GM20000 (cell line): ENCODE data around the gene ZNF587B.

ENCODE experiments used
- DNase-seq: peaks from one replicate; pipeline ENCODE4 v3.0.0; 2012; ENCODE audit warnings: low spot score
- TF ChIP-seq, protein P1 (sequence below): IDR thresholded peaks from 2 replicates; pipeline ENCODE4 v1.5.1; 2012; ENCODE audit warnings: mild to moderate bottlenecking, control low read depth; ENCODE audit errors: extremely low read depth, missing control alignments

Gene ZNF587B

DNA sequence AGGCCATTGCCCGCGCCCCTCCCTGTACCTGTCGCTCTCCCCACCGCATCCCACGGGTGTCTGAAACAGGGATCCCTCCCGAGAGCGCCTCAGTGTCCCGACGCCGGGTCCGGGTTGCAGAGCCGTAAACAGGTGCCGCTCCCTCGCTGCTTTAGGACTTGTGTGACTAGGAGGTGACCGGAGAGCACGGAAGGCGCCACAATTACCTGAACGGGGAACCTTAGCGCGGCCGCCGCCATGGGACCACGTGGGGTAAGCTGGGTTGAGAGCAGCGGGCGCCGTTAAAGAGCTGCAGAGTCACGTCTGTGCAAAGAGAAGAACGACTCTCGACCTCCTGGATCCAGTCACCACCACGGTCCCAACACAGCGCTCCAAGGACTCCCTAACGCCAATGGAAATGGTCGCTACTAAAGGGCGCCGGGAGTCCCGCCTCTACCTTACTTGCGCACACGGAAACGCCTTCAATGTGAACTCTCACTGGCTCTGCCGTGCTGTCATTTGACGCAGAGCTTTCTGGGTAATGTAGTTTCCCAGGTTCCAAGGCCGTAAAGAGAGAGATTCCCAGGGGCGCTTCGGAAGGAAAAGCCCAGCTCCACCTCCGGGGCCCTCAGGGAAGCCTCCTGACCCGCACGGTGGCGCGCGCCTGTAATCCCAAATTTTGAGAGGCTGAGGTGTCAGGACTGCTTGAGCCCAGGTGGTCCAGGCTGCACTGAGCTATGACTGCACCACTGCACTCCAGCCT lies 15.4 kb upstream of the ZNF587B start, which contains the start of gene ZNF552:
TSS of gene ZNF552 (minus strand) at position 409 of the 742 bp plus-strand sequence. CDS start at position 239, 170 bp downstream.
- DNase-seq, result peak; percentile 80
- TF ChIP-seq, protein P1, sequence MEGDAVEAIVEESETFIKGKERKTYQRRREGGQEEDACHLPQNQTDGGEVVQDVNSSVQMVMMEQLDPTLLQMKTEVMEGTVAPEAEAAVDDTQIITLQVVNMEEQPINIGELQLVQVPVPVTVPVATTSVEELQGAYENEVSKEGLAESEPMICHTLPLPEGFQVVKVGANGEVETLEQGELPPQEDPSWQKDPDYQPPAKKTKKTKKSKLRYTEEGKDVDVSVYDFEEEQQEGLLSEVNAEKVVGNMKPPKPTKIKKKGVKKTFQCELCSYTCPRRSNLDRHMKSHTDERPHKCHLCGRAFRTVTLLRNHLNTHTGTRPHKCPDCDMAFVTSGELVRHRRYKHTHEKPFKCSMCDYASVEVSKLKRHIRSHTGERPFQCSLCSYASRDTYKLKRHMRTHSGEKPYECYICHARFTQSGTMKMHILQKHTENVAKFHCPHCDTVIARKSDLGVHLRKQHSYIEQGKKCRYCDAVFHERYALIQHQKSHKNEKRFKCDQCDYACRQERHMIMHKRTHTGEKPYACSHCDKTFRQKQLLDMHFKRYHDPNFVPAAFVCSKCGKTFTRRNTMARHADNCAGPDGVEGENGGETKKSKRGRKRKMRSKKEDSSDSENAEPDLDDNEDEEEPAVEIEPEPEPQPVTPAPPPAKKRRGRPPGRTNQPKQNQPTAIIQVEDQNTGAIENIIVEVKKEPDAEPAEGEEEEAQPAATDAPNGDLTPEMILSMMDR, result no peak

DNA sequence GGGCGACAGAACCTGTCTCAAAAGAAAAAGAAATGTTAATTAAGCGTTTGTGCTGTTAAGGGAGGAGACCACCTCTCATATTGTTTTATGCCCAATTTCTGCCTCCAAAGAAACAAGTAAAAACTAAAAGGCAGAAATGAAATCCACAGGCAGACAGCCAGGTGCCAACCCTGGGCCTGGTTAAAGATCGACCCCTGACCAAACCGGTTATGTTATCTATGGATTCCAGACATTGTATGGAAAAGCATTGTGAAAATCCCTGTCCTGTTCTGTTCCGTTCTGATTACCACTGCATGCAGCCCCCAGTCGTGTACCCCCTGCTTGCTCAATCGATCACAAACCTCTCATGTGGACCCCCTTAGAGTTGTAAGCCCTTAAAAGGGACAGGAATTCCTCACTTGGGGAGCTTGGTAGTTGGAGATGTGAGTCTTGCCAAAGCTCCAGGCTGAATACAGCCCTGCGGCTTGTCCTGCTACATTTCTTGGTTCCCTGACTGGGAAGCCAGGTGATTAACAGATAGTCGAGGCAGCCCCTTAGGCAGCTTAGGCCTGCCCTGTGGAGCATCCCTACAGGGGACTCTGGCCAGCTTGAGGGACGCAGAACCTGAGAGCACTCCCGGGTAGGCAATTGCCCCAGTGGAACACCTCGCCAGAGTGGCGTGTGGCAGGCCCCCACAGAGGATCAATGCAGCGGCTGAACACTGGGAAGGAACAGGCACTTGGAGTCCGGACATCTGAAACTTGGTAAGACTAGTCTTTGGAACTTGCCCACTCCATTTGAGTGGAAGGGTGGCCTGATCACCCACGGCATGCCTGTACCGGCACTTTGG lies 14.6 kb upstream of the ZNF587B start:
- TF ChIP-seq, protein P1, result no peak
- no peak for DNase-seq

- TF ChIP-seq, protein P1, result no peak
- DNase-seq, result no peak
Measured at GRCh38 chr19:57816652-57817051, 13.4 kb upstream of the ZNF587B start.

DNA sequence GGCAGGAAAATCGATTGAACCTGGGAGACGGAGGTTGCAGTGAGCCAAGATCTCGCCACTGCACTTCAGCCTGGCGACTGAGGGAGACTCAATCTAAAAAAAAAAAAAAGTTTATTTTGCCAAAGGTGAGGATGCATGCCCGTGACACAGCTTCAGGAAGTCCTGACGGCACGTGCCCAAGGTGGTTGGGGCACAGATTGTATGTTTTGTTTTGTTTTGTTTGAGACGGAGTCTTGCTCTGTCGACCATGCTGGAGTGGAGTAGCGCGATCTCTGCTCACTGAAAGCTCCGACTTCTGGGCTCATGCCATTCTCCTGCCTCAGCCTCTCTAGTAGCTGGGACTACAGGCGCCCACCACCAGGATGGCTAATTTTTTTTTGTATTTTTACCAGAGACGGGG lies 12.1 kb upstream of the ZNF587B start:
- DNase-seq, result no peak
- TF ChIP-seq, protein P1, result no peak

- TF ChIP-seq, protein P1, result no peak
Measured at GRCh38 chr19:57818378-57818777, 11.7 kb upstream of the ZNF587B start.

GRCh38 chr19:57819475-57820148 lies 10.5 kb upstream of the ZNF587B start:
- peak; percentile 93 for DNase-seq
- TF ChIP-seq, protein P1, result no peak

More at GRCh38 chr19:57818378-57818777, 11.7 kb upstream of the ZNF587B start:
- DNase-seq, result no peak
